GM12872 (cell line): ENCODE data around the gene HRC.

ENCODE experiments used
- TF ChIP-seq, protein P1 (sequence below): IDR thresholded peaks from 3 replicates; pipeline ENCODE4 v1.5.1; 2011; ENCODE audit warnings: low read depth, mild to moderate bottlenecking, low read length, moderate library complexity; ENCODE audit not compliant: insufficient read depth

The HRC gene

DNA sequence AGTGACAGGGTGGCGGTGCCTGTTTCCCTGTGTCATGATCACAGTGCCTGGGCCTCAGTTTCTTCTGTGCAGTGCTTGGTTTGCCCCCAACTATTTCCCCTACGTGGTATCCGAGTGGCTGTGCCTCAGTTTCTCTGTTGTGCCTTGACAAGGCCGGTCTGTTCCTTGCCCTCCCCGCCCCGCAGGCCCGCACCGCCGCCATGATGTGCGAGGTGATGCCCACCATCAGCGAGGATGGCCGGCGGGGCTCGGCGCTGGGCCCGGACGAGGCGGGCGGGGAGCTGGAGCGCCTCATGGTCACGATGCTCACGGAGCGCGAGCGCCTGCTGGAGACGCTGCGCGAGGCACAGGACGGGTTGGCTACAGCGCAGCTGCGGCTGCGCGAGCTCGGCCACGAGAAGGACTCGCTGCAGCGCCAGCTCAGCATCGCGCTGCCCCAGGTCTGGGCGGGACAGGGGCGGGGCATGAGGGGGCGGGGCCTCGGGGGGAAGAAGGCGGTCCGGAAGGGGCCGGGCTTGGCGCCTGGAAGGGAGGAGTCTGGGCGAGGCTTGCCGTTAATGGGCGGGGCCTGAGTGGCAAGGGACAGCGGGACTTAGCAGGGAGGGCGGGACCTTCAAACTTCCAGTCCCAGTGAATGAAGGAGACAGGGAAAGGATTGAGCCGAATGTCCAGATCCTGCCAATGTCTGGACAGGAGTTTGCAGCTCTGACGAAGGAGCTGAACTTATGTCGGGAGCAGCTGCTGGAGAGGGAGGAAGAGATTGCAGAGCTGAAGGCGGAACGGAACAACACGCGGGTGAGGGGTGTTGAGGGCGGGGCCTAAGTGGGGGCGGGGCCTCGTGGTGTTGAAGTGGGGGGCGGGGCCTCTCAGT is 27.3 kb downstream of the HRC start:
- TF ChIP-seq, protein P1, sequence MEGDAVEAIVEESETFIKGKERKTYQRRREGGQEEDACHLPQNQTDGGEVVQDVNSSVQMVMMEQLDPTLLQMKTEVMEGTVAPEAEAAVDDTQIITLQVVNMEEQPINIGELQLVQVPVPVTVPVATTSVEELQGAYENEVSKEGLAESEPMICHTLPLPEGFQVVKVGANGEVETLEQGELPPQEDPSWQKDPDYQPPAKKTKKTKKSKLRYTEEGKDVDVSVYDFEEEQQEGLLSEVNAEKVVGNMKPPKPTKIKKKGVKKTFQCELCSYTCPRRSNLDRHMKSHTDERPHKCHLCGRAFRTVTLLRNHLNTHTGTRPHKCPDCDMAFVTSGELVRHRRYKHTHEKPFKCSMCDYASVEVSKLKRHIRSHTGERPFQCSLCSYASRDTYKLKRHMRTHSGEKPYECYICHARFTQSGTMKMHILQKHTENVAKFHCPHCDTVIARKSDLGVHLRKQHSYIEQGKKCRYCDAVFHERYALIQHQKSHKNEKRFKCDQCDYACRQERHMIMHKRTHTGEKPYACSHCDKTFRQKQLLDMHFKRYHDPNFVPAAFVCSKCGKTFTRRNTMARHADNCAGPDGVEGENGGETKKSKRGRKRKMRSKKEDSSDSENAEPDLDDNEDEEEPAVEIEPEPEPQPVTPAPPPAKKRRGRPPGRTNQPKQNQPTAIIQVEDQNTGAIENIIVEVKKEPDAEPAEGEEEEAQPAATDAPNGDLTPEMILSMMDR = no peak

DNA sequence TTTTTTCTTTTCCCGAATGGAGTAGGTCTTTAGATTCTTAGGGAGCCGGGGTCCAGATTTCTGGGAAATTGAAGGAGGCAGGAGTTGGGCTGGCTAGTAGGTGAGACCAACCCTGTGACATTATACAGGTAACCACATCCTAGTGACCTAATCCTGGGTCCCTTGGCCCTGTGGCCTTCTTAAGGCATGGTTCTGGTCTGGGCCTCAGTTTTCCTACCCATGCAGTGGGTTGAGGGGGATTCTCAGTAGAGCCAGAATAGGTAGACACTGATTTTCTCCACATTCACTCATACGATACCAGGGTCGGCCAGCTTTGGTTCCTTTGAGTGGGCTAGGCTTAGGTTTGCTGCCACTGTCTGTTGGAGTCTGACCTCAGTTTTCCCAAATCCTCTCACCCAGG is 28.6 kb downstream of the HRC start:
- TF ChIP-seq, protein P1 = no peak

DNA sequence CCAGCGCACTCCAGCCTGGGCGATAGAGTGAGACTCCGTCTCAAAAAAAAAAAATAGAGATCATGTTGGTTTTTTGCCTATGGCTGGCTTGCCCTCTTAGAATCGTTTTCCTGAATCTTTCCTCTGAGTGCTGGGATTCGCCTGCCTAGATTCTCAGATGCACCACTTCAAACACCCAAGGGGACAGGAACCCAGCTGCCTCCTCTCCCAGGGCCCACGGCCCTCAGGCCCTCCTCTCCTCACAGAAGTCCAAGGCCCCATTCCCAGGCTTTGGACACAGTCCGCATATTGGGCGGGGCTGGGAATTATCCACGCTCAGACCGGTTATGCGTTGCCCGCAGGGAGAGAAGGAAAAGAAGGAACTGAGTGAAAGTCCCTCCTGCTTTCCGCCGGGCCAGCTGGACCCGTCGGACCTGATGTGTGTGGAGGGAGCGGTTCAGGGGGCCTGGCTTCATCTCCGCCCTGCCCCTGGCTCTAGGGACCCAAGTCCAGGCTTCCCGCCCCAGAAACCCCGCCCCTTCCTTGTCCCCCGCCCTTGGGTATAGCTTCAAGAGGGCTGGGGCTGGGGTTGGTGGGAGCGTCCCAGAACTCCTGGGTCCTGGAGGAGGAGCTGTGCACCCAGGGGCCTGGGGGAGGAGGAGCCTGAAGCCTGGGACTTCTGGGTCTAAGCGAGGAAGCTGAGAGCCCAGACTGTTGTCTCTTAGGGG is 30.0 kb downstream of the HRC start:
- TF ChIP-seq, protein P1 = no peak

DNA sequence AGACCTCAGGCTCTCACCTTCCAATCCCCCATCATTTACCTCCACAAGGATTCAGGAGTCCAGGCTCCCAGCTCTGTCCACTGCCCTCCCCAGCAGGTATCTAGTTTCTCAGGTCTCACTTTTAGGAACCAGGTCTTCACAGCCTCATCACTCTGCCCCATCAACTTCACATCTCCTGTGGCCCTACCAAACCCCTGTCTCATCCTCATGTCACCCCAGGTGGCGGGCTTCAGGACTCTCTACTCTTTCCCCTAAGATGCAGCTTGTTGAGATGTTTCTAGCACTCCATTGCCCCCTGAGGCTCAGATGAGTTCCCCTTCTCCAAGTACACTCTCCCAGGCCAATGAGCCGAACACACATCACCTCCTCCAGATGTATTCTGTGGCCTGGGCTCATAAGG is 34.3 kb downstream of the HRC start:
- TF ChIP-seq, protein P1 = no peak

DNA sequence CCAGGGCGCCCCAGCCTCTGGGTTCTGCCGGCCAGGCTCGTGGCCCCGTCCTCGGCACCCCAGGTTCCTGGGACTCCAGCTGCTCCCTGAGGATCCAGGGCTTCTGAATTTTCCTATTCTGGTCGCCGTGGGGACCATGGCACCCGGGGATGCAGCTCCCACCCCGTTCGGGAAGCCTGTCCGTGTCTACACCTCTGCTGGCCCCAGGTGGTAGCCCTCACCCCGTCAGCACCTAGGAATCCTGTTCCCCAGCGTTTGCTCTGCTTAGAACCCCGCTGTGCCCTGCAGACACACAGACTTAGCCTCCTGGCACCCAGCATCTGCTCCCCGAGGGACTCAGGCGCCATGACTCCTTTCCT is 34.9 kb downstream of the HRC start:
- TF ChIP-seq, protein P1 = no peak

DNA sequence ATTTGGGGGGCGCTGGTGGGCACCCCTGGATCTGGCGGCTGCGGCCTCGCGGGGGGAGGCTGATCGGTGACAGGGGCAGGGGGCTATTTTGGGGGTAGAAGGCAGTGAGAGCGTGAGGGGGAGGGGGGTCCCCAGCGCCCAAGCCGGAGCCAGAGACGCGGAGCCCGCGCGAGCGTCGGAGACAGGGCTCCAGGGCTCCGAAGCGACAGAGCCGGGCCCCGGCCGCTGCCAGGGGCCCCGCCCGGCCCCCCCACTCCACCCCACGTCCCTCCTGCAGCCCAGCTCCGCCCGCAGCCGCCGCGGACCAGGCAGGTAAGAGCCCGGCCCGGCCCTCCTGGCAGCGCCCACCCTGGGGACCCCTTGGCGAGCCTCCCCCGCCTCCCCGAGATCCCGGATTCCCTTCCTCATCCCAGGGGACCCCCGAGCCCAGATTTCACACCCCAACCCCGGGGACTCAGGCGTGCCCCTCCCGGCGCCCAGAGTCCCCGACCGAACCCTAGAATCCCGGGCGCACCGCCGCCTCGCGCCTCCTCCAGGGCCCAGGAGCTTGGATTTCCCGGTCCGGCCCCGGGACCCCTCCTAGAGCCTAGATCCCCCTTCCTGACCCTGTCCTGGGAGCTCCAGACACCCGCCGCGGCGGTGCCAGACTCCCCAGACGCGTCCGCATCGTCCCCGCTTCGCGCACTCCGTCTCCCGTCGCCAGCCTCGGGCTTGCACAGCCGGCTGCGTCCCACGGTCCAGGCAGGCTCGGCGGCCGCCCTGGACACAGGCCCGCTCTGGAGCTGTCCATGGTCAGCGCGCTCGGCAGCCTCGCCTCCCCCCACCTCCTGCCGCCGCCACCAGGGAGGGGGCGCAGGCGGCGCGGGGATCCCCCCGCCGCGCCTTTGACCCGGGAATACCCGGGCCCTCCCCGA is 35.5 kb downstream of the HRC start, which contains the start of gene PPFIA3:
Gene PPFIA3, plus strand, starts transcription at position 134 of the 914 bp plus-strand sequence. CDS start 8,330 bp downstream, outside the sequence.
- TF ChIP-seq, protein P1 = no peak
